ENCODE results near the gene MLLT3.

DNA sequence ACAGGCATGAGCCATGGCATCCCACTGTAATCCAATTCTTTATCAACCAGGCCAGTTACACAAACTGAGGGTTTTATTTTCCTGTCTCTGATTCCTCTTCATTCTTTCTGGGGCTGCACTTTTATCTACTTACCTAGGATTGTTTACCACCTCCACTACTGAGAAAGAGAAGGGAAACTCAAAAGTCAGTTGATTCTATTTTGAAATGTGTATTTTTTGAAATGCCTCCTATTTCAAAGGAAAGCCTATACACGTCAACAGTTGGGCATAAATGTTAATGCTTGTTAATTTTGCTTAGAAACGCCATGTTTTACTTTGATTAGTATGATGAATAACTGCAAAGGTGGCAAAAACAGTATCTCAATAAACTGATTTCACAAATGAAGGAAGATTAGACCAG is 92.5 kb downstream of the MLLT3 start:
- TF ChIP-seq, protein P1, sequence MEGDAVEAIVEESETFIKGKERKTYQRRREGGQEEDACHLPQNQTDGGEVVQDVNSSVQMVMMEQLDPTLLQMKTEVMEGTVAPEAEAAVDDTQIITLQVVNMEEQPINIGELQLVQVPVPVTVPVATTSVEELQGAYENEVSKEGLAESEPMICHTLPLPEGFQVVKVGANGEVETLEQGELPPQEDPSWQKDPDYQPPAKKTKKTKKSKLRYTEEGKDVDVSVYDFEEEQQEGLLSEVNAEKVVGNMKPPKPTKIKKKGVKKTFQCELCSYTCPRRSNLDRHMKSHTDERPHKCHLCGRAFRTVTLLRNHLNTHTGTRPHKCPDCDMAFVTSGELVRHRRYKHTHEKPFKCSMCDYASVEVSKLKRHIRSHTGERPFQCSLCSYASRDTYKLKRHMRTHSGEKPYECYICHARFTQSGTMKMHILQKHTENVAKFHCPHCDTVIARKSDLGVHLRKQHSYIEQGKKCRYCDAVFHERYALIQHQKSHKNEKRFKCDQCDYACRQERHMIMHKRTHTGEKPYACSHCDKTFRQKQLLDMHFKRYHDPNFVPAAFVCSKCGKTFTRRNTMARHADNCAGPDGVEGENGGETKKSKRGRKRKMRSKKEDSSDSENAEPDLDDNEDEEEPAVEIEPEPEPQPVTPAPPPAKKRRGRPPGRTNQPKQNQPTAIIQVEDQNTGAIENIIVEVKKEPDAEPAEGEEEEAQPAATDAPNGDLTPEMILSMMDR (IDR thresholded peaks at IDR 0.05; ENCODE audit: poor library complexity) = no peak
- TF ChIP-seq EZH2 (IDR thresholded peaks at IDR 0.05; ENCODE audit: borderline replicate concordance) (no peak), EZH2phosphoT487 (IDR thresholded peaks at IDR 0.05; ENCODE audit: low read depth, severe bottlenecking, unreplicated experiment) (no peak)
